ENCODE results near the gene LARP4B. TPM values are rescaled to one million over a fixed set of nuclear protein-coding genes. Genes with fewer than 3 reads are reported as not detected.

LARP4B gene
- polyA plus RNA-seq, 1 experiment, result 33.5 TPM

GRCh38 chr10:816091-816477, 115.4 kb downstream of the LARP4B start:
- no peak overlapping the region for H3K4me3 ChIP-seq (ENCODE audit: low read depth, low read length)
- POLR2A ChIA-PET, result no interaction called here
- H3K27me3 ChIP-seq (ENCODE audit: control insufficient read depth, insufficient read depth, low read length), result no peaks in the 10 kb centered on the region
- DNase-seq (ENCODE audit: low read depth, low spot score), result no peak
- CTCF ChIA-PET, result no interaction called here
- H3K27ac ChIP-seq (ENCODE audit: low read depth, low read length), result no peak overlapping the region
- no peaks in the 10 kb centered on the region for H3K9me3 ChIP-seq (ENCODE audit: control insufficient read depth, insufficient read depth, low read length)
- no peak for TF ChIP-seq CTCF (IDR thresholded peaks at IDR 0.05; ENCODE audit: low read depth, low read length)

- DNase-seq (ENCODE audit: low read depth, low spot score), result no peak
- TF ChIP-seq CTCF (IDR thresholded peaks at IDR 0.05; ENCODE audit: low read depth, low read length), result peak; percentile 34
- Histone ChIP-seq H3K27ac (ENCODE audit: low read depth, low read length) (no peak overlapping the region), H3K27me3 (ENCODE audit: control insufficient read depth, insufficient read depth, low read length) (no peaks in the 10 kb centered on the region), H3K9me3 (ENCODE audit: control insufficient read depth, insufficient read depth, low read length) (no peaks in the 10 kb centered on the region), H3K4me3 (ENCODE audit: low read depth, low read length) (no peak overlapping the region)
- ChIA-PET CTCF (no interaction called here), POLR2A (no interaction called here)
Observed at GRCh38 chr10:815338-816090, 116.0 kb downstream of the LARP4B start.

DNA sequence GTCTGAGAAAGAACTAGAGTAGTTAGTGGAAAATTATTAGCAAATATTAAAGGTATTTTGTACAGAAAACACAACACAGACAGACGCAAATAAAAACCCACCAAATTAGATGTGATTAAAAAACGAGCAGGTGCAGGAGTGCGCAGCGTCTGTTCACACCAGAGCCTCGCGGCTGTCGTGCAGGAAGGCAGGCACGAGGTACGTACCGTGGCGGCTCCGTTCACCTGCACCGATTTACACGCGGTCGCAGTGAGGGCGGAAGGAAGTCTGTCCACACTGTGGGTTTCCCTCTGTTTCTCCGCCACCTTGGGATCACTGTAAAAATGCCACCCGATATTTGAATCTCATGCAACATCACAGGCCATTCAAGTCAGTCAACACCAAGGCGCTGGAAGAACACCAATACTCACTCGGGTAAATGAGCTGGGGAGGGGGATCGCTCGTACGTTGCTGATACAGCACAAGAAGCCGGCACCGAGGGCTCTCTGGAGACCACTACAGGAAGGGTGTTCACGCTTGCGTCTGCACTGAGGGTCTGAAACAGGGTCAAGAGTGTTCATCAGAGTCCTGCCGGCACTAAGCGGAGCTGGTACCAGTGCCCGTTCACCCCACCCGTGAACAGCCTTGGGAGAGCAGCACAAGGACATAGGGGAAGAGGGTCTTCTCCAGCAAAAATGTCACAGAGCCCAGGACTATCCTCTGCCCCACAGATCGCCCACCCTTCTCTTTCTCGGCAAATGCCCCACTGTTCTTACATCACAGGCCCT, 116.8 kb downstream of the LARP4B start:
- Histone ChIP-seq H3K27me3 (ENCODE audit: control insufficient read depth, insufficient read depth, low read length) (no peaks in the 10 kb centered on the region), H3K9me3 (ENCODE audit: control insufficient read depth, insufficient read depth, low read length) (no peaks in the 10 kb centered on the region), H3K4me3 (ENCODE audit: low read depth, low read length) (no peak overlapping the region), H3K27ac (ENCODE audit: low read depth, low read length) (no peak overlapping the region)
- DNase-seq (ENCODE audit: low read depth, low spot score), result no peak
- no peak for TF ChIP-seq CTCF (IDR thresholded peaks at IDR 0.05; ENCODE audit: low read depth, low read length)
- CTCF ChIA-PET, result no interaction called here
- POLR2A ChIA-PET, result no interaction called here

DNA sequence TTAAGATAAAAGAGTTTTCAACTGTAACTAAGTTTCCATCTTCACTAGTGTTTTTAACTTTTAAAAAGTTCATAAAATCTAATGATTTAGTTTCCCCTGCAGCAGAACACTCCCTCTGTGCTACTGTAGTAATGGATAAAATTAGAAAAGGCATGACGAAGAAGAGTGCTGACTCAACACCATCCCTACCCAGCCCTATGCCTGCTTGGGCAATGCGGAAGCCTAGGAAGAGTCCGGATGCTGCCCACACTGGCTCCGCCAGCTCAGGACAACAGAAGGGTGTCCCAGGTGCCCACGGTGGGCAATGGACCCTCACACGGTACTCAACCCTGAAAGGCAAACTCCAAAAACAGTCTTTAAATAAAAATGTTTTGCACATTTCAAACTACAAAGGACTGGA, 118.2 kb downstream of the LARP4B start:
- H3K4me3 ChIP-seq (ENCODE audit: low read depth, low read length), result no peak overlapping the region
- no peaks in the 10 kb centered on the region for H3K27me3 ChIP-seq (ENCODE audit: control insufficient read depth, insufficient read depth, low read length)
- CTCF ChIA-PET, result interaction anchor here (1.7 kb wide), 1 partner anchor 25 kb away, joined by 4 read pairs; no protein-coding TSS in a partner anchor
- no peak for TF ChIP-seq CTCF (IDR thresholded peaks at IDR 0.05; ENCODE audit: low read depth, low read length)
- POLR2A ChIA-PET, result no interaction called here
- no peak overlapping the region for H3K27ac ChIP-seq (ENCODE audit: low read depth, low read length)
- no peaks in the 10 kb centered on the region for H3K9me3 ChIP-seq (ENCODE audit: control insufficient read depth, insufficient read depth, low read length)
- no peak for DNase-seq (ENCODE audit: low read depth, low spot score)

- ChIA-PET CTCF (interaction anchor here (1.7 kb wide), 1 partner anchor 24 kb away, joined by 4 read pairs; no protein-coding TSS in a partner anchor), POLR2A (interaction anchor here (0.6 kb wide), 1 partner anchor 119 kb away, joined by 3 read pairs; no protein-coding TSS in a partner anchor)
- Histone ChIP-seq H3K27ac (ENCODE audit: low read depth, low read length) (no peak overlapping the region), H3K4me3 (ENCODE audit: low read depth, low read length) (no peak overlapping the region), H3K9me3 (ENCODE audit: control insufficient read depth, insufficient read depth, low read length) (no peaks in the 10 kb centered on the region), H3K27me3 (ENCODE audit: control insufficient read depth, insufficient read depth, low read length) (no peaks in the 10 kb centered on the region)
- DNase-seq (ENCODE audit: low read depth, low spot score), result no peak
- no peak for TF ChIP-seq CTCF (IDR thresholded peaks at IDR 0.05; ENCODE audit: low read depth, low read length)
Observed at GRCh38 chr10:812787-813186, 118.7 kb downstream of the LARP4B start.

All from AG04450 (cell line).